Measurements from ENCODE around the gene MEGF6. TPM values are rescaled to one million over a fixed set of nuclear protein-coding genes. Genes with fewer than 3 reads are reported as not detected.

Gene MEGF6
- total RNA-seq, 1 donor from 2014 or later: 1.3 TPM

DNA sequence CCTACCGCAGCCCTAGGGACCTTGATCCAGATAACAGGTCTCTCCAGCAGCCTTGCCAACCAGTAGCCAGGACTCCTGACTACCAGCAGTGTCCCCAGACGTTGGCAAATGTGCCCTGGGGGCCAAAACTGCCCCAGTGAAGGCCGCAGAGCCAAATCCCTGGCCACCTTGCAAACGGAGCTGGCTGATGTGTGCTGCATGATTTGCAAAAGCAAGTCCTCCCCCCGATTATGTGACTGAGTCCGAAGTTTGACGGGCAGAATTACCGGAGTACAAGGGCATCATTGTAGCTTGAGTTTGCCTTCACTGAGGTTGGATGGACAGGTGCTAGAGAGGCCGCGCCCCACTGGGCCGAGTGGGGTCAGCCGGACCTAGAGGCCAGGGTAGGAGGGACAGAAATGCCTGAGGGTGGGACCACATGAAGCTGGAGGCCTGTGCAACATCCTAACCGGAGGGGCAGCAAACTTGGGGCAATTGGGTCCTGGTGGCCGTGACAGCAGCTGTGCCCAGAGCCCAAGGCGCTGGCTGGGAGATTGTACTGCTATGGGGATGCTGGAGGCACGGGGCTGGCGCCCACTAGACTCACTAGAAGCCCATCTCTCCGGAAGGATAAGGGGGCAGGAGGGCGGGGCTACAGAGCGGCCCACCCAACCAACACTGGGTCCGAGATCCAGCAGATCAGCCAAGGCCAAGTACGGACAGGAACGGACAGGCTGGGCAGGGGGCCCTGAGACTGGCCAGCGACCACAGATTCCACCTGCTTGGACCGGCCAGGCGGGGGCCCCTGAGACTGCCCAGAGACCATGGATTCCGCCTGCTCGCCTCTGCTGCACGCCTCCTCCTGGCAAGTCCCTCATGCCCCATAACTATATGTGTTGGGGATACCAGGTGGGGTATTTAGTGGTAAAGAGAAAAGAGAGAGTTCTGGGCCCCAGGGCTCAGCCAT lies 154.1 kb downstream of the MEGF6 start:
- no peaks in the 10 kb centered on the region for H3K36me3 ChIP-seq (ENCODE audit: control insufficient read depth, insufficient read depth, low read length)
- H3K4me3 ChIP-seq (ENCODE audit: low read depth, low read length): no peak overlapping the region
- peak; percentile 23 for FAIRE-seq
- no peak for TF ChIP-seq CTCF (IDR thresholded peaks at IDR 0.05; ENCODE audit: insufficient read depth, low read length, severe bottlenecking)
- DNase-seq (ENCODE audit: low read depth): no peak
- H3K27me3 ChIP-seq (ENCODE audit: control insufficient read depth, insufficient read depth, low read length): no peaks in the 10 kb centered on the region

DNA sequence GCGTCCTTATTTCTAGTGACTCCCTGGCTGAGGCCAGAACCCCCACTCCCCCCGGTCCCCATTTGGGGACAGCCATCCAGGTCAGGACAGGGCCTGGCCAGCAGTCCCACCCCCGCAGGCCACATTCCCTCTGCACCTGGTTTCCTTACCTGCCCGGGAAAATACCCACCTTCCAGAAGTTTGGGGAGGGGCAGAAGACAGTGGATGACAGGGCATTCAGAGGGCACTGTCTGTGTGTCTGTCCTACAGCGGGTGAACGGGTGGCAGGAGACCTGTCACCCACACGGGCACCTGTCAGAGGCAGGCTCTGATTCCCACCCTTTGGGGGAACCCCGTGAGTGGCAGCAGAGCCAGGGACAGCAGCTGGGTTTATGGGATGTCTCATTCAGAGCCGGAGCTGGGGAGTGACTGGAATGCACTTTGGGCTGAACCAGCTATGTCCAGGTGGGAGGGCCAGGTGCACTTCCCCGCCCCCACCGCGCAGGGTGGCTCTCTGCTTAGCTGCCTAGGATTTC lies 154.8 kb downstream of the MEGF6 start:
- no peaks in the 10 kb centered on the region for H3K36me3 ChIP-seq (ENCODE audit: control insufficient read depth, insufficient read depth, low read length)
- no peak for DNase-seq (ENCODE audit: low read depth)
- no peaks in the 10 kb centered on the region for H3K27me3 ChIP-seq (ENCODE audit: control insufficient read depth, insufficient read depth, low read length)
- H3K4me3 ChIP-seq (ENCODE audit: low read depth, low read length): no peak overlapping the region
- no peak for FAIRE-seq
- no peak for TF ChIP-seq CTCF (IDR thresholded peaks at IDR 0.05; ENCODE audit: insufficient read depth, low read length, severe bottlenecking)

DNA sequence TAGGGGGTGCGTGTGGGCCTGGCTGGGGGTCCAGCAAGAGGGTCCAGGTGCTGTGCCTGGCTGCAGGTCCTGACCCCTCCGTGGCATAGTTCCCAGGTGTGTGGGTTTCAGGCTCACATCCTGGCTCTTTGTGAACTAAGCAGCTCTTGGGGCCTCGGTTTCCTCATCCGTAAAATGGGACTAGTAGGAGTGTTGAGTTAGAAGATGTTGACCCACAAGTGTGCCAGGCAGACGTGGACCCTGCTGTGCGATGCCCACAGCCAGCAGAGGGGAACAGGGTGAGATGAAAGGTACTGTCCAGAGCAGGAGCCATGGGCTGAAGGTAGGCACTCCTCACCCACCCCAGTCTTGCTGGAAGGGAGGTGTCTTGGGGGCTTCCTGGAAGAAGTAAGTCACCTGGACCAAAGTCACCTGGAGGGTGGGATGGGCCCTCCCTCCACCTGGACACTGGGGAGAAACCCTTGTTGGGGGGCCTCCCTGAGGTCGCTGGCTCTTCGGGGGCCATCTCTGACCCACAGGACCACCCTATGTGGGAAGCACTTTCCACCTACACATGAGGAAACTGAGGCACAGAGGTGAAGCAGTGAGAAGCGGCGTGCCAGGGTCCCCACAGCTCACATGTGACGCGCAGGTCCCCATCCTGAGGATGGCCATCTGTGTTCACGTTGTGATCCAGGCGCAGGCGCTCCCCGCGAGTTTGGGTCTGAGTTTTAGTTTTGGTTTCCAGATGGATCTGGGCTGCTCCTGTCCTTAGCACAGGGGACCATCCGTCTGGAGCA lies 155.4 kb downstream of the MEGF6 start:
- no peak for TF ChIP-seq CTCF (IDR thresholded peaks at IDR 0.05; ENCODE audit: insufficient read depth, low read length, severe bottlenecking)
- no peak for DNase-seq (ENCODE audit: low read depth)
- H3K4me3 ChIP-seq (ENCODE audit: low read depth, low read length): no peak overlapping the region
- H3K27me3 ChIP-seq (ENCODE audit: control insufficient read depth, insufficient read depth, low read length): no peaks in the 10 kb centered on the region
- H3K36me3 ChIP-seq (ENCODE audit: control insufficient read depth, insufficient read depth, low read length): no peaks in the 10 kb centered on the region
- no peak for FAIRE-seq

- Histone ChIP-seq H3K4me3 (ENCODE audit: low read depth, low read length) (peak overlapping the region; percentile 60), H3K36me3 (ENCODE audit: control insufficient read depth, insufficient read depth, low read length) (no peaks in the 10 kb centered on the region), H3K27me3 (ENCODE audit: control insufficient read depth, insufficient read depth, low read length) (no peaks in the 10 kb centered on the region)
- DNase-seq (ENCODE audit: low read depth) (no peak), FAIRE-seq (no peak)
- no peak for TF ChIP-seq CTCF (IDR thresholded peaks at IDR 0.05; ENCODE audit: insufficient read depth, low read length, severe bottlenecking)
Measured at GRCh38 chr1:3454811-3455618, 156.3 kb downstream of the MEGF6 start.
